ENCODE data around the gene DMAC2. TPM values are rescaled to one million over a fixed set of nuclear protein-coding genes. Genes with fewer than 3 reads are reported as not detected.

Gene DMAC2
- total RNA-seq, 1 donor from 2014 or later, result 60.3 TPM

DNA sequence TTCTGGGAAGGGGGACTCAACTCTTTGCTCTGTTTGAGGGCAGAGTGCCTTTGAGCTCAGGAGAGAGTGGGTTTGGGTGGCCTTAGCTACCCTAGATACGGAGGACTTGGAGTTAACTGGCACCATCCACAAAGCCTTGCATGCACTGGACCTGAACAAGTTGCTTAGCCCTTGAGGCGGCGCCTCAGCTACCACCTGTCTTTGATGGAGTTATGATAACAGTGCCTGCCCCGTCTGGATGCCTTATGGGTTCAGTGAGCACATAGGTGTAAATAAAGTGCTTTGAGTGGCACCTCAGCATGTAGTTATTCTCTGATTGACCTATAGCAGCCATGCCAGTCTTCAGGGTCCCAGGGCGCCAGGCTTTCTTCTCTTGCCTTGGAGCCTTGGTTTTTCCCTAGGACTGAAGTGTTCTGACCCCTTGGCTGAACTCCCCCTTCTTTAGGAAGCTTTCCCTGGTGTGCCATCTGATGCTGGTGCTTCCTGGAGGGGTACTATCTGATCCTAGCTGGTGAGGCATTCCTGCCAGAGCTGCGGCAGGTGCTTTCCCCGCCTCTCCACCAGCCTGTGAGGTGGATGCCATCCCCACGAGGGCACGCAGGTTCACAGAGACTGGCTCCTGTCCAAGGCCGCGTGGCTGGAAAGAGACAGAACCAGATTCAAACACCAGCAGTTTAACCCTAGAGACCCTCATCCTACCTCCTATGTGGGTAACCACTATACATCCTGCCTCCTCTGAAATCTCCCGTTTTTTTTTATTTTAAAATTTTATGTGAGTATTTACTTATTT is 36.3 kb downstream of the DMAC2 start:
- Mint-ChIP-seq H3K27me3 (ENCODE audit: low read depth, unreplicated experiment) (no peaks in the 10 kb centered on the region), H3K9me3 (ENCODE audit: unreplicated experiment) (no peaks in the 10 kb centered on the region), H3K4me1 (ENCODE audit: low read depth, unreplicated experiment) (peaks cover 13% of the 10 kb centered on the region), H3K4me3 (ENCODE audit: unreplicated experiment) (no peak overlapping the region), H3K36me3 (ENCODE audit: low read depth, unreplicated experiment) (no peaks in the 10 kb centered on the region), H3K27ac (ENCODE audit: unreplicated experiment) (no peak overlapping the region)
- H3K9ac ChIP-seq (ENCODE audit: low read length), result no peak overlapping the region
- peaks cover 15% of the 10 kb centered on the region for H4K20me1 ChIP-seq (ENCODE audit: insufficient read depth, low read length)
- H3K9me3 ChIP-seq (ENCODE audit: insufficient read depth, low read depth, low read length), result no peaks in the 10 kb centered on the region
- FAIRE-seq (no peak), DNase-seq (ENCODE audit: low read depth) (no peak)
- no peak for TF ChIP-seq EZH2 (IDR thresholded peaks at IDR 0.05; ENCODE audit: insufficient read depth, low read length)
- TF ChIP-seq, protein P1, sequence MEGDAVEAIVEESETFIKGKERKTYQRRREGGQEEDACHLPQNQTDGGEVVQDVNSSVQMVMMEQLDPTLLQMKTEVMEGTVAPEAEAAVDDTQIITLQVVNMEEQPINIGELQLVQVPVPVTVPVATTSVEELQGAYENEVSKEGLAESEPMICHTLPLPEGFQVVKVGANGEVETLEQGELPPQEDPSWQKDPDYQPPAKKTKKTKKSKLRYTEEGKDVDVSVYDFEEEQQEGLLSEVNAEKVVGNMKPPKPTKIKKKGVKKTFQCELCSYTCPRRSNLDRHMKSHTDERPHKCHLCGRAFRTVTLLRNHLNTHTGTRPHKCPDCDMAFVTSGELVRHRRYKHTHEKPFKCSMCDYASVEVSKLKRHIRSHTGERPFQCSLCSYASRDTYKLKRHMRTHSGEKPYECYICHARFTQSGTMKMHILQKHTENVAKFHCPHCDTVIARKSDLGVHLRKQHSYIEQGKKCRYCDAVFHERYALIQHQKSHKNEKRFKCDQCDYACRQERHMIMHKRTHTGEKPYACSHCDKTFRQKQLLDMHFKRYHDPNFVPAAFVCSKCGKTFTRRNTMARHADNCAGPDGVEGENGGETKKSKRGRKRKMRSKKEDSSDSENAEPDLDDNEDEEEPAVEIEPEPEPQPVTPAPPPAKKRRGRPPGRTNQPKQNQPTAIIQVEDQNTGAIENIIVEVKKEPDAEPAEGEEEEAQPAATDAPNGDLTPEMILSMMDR (IDR thresholded peaks at IDR 0.05; ENCODE audit: insufficient read depth, low read depth, low read length), result no peak
- H3K36me3 ChIP-seq (ENCODE audit: insufficient read depth, low read length), result no peaks in the 10 kb centered on the region
- no peak overlapping the region for H3K4me3 ChIP-seq (ENCODE audit: insufficient read depth, low read depth, low read length)
- no peak overlapping the region for H2AFZ ChIP-seq (ENCODE audit: low read depth, low read length)
- H3K79me2 ChIP-seq (ENCODE audit: insufficient read depth, low read length), result peaks cover 9% of the 10 kb centered on the region
- no peak overlapping the region for H3K4me2 ChIP-seq (ENCODE audit: low read length)
- no peak overlapping the region for H3K27ac ChIP-seq (ENCODE audit: low read depth, low read length)
- no peaks in the 10 kb centered on the region for H3K27me3 ChIP-seq (ENCODE audit: insufficient read depth, low read length)
- peaks cover 7% of the 10 kb centered on the region for H3K4me1 ChIP-seq (ENCODE audit: insufficient read depth, low read length)

DNA sequence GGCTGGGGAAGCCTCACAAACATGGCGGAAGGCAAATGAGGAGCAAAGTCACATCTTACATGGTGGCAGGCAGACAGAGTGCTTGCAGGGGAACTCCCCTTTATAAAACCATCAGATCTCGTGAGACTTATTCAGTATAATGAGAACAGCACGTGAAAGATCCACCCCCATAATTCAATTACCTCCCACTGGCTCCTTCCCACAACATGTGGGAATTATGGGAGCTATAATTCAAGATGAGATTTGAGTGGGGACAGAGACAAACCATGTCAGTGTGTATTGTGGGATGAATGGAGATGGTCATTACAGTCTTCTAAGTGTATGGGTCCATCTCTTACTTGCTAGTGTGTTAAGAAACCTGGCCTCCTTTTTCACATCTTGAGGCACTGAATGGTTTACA is 37.7 kb downstream of the DMAC2 start:
- H3K4me3 Mint-ChIP-seq (ENCODE audit: unreplicated experiment), result no peak overlapping the region
- Histone ChIP-seq H3K27ac (ENCODE audit: low read depth, low read length) (no peak overlapping the region), H3K4me2 (ENCODE audit: low read length) (no peak overlapping the region), H3K27me3 (ENCODE audit: insufficient read depth, low read length) (no peaks in the 10 kb centered on the region), H4K20me1 (ENCODE audit: insufficient read depth, low read length) (peaks cover 9% of the 10 kb centered on the region), H3K79me2 (ENCODE audit: insufficient read depth, low read length) (peaks cover 17% of the 10 kb centered on the region), H3K4me1 (ENCODE audit: insufficient read depth, low read length) (peaks cover 10% of the 10 kb centered on the region), H3K9me3 (ENCODE audit: insufficient read depth, low read depth, low read length) (no peaks in the 10 kb centered on the region), H3K4me3 (ENCODE audit: insufficient read depth, low read depth, low read length) (no peak overlapping the region), H3K36me3 (ENCODE audit: insufficient read depth, low read length) (no peaks in the 10 kb centered on the region), H2AFZ (ENCODE audit: low read depth, low read length) (no peak overlapping the region), H3K9ac (ENCODE audit: low read length) (no peak overlapping the region)
- DNase-seq (ENCODE audit: low read depth), result no peak
- H3K27ac Mint-ChIP-seq (ENCODE audit: unreplicated experiment), result no peak overlapping the region
- no peaks in the 10 kb centered on the region for H3K36me3 Mint-ChIP-seq (ENCODE audit: low read depth, unreplicated experiment)
- TF ChIP-seq EZH2 (IDR thresholded peaks at IDR 0.05; ENCODE audit: insufficient read depth, low read length), result no peak
- TF ChIP-seq, protein P1 (IDR thresholded peaks at IDR 0.05; ENCODE audit: insufficient read depth, low read depth, low read length), result no peak
- H3K4me1 Mint-ChIP-seq (ENCODE audit: low read depth, unreplicated experiment), result peaks cover 6% of the 10 kb centered on the region
- H3K27me3 Mint-ChIP-seq (ENCODE audit: low read depth, unreplicated experiment), result no peaks in the 10 kb centered on the region
- FAIRE-seq, result no peak
- no peaks in the 10 kb centered on the region for H3K9me3 Mint-ChIP-seq (ENCODE audit: unreplicated experiment)

DNA sequence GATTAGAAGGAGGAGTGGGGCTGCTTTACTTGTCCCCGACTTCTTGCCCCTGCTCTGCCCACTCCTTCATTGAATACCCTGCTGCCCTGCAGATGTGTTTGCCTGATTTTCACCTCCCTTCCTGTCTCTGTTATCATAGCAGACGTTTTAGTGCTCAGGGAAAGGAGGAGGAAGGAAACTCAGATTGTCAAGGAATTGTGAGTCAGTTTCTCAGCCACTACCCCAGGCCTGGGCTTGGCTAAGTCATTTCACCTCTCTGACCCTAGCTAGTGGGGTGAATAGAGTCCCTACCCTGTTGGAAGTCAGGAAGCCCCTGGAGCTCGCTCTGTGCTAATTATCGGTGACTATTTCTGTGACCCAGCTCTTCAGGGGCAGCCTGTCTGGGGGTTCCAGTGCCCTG is 38.2 kb downstream of the DMAC2 start:
- no peak for TF ChIP-seq EZH2 (IDR thresholded peaks at IDR 0.05; ENCODE audit: insufficient read depth, low read length)
- TF ChIP-seq, protein P1 (IDR thresholded peaks at IDR 0.05; ENCODE audit: insufficient read depth, low read depth, low read length), result no peak
- no peak overlapping the region for H2AFZ ChIP-seq (ENCODE audit: low read depth, low read length)
- no peak overlapping the region for H3K27ac ChIP-seq (ENCODE audit: low read depth, low read length)
- no peak overlapping the region for H3K4me3 ChIP-seq (ENCODE audit: insufficient read depth, low read depth, low read length)
- no peaks in the 10 kb centered on the region for H3K9me3 ChIP-seq (ENCODE audit: insufficient read depth, low read depth, low read length)
- peaks cover 5% of the 10 kb centered on the region for H3K4me1 Mint-ChIP-seq (ENCODE audit: low read depth, unreplicated experiment)
- FAIRE-seq (no peak), DNase-seq (ENCODE audit: low read depth) (no peak)
- no peaks in the 10 kb centered on the region for H3K27me3 ChIP-seq (ENCODE audit: insufficient read depth, low read length)
- no peak overlapping the region for H3K9ac ChIP-seq (ENCODE audit: low read length)
- H3K4me2 ChIP-seq (ENCODE audit: low read length), result no peak overlapping the region
- H3K27ac Mint-ChIP-seq (ENCODE audit: unreplicated experiment), result no peak overlapping the region
- no peaks in the 10 kb centered on the region for H3K9me3 Mint-ChIP-seq (ENCODE audit: unreplicated experiment)
- H3K36me3 ChIP-seq (ENCODE audit: insufficient read depth, low read length), result no peaks in the 10 kb centered on the region
- H3K36me3 Mint-ChIP-seq (ENCODE audit: low read depth, unreplicated experiment), result no peaks in the 10 kb centered on the region
- H3K27me3 Mint-ChIP-seq (ENCODE audit: low read depth, unreplicated experiment), result no peaks in the 10 kb centered on the region
- no peak overlapping the region for H3K4me3 Mint-ChIP-seq (ENCODE audit: unreplicated experiment)
- peaks cover 14% of the 10 kb centered on the region for H3K4me1 ChIP-seq (ENCODE audit: insufficient read depth, low read length)
- H4K20me1 ChIP-seq (ENCODE audit: insufficient read depth, low read length), result peaks cover 7% of the 10 kb centered on the region
- H3K79me2 ChIP-seq (ENCODE audit: insufficient read depth, low read length), result peaks cover 19% of the 10 kb centered on the region
